Measurements from ENCODE around the gene NCAPG2.

The NCAPG2 gene

GRCh38 chr7:158658475-158658874 lies 46.1 kb downstream of the NCAPG2 start:
- no peak overlapping the region for H3K4me3 ChIP-seq (ENCODE audit: low read length)
- no peak for TF ChIP-seq CTCF (conservative IDR thresholded peaks at IDR 0.05; ENCODE audit: low read depth, low read length)
- DNase-seq (ENCODE audit: low read depth): no peak

GRCh38 chr7:158657189-158657746 lies 47.3 kb downstream of the NCAPG2 start:
- no peak for TF ChIP-seq CTCF (conservative IDR thresholded peaks at IDR 0.05; ENCODE audit: low read depth, low read length)

GRCh38 chr7:158655931-158656441 lies 48.6 kb downstream of the NCAPG2 start:
- DNase-seq (ENCODE audit: low read depth): no peak
- TF ChIP-seq CTCF (conservative IDR thresholded peaks at IDR 0.05; ENCODE audit: low read depth, low read length): no peak
- H3K4me3 ChIP-seq (ENCODE audit: low read length): no peak overlapping the region

More at GRCh38 chr7:158657189-158657746, 47.3 kb downstream of the NCAPG2 start:
- no peak overlapping the region for H3K4me3 ChIP-seq (ENCODE audit: low read length)
- no peak for DNase-seq (ENCODE audit: low read depth)

GRCh38 chr7:158655507-158655906 lies 49.1 kb downstream of the NCAPG2 start:
- no peak for TF ChIP-seq CTCF (conservative IDR thresholded peaks at IDR 0.05; ENCODE audit: low read depth, low read length)
- DNase-seq (ENCODE audit: low read depth): no peak
- H3K4me3 ChIP-seq (ENCODE audit: low read length): no peak overlapping the region

- no peak for TF ChIP-seq CTCF (conservative IDR thresholded peaks at IDR 0.05; ENCODE audit: low read depth, low read length)
- H3K4me3 ChIP-seq (ENCODE audit: low read length): no peak overlapping the region
- DNase-seq (ENCODE audit: low read depth): no peak
Observed at GRCh38 chr7:158651968-158652565, 52.5 kb downstream of the NCAPG2 start.

GRCh38 chr7:158650821-158651225 lies 53.8 kb downstream of the NCAPG2 start:
- H3K4me3 ChIP-seq (ENCODE audit: low read length): no peak overlapping the region
- DNase-seq (ENCODE audit: low read depth): no peak
- no peak for TF ChIP-seq CTCF (conservative IDR thresholded peaks at IDR 0.05; ENCODE audit: low read depth, low read length)

GRCh38 chr7:158649279-158649678 lies 55.3 kb downstream of the NCAPG2 start:
- DNase-seq (ENCODE audit: low read depth): no peak
- TF ChIP-seq CTCF (conservative IDR thresholded peaks at IDR 0.05; ENCODE audit: low read depth, low read length): no peak
- H3K4me3 ChIP-seq (ENCODE audit: low read length): no peak overlapping the region

All from retinal pigment epithelial cell (primary cell).